Pericardium fibroblast (primary cell): ENCODE data around the gene NKX1-2. TPM values are rescaled to one million over a fixed set of nuclear protein-coding genes. Genes with fewer than 3 reads are reported as not detected.

Experiments used
- total RNA-seq: library from RNA; depleted of rRNA; stranded (reverse); fragments of >200 nt; gene quantifications from 2 replicates; pipeline ENCODE4 v1.2.3, GENCODE V29; 2015

Gene NKX1-2
- total RNA-seq: not detected in 2 replicates

DNA sequence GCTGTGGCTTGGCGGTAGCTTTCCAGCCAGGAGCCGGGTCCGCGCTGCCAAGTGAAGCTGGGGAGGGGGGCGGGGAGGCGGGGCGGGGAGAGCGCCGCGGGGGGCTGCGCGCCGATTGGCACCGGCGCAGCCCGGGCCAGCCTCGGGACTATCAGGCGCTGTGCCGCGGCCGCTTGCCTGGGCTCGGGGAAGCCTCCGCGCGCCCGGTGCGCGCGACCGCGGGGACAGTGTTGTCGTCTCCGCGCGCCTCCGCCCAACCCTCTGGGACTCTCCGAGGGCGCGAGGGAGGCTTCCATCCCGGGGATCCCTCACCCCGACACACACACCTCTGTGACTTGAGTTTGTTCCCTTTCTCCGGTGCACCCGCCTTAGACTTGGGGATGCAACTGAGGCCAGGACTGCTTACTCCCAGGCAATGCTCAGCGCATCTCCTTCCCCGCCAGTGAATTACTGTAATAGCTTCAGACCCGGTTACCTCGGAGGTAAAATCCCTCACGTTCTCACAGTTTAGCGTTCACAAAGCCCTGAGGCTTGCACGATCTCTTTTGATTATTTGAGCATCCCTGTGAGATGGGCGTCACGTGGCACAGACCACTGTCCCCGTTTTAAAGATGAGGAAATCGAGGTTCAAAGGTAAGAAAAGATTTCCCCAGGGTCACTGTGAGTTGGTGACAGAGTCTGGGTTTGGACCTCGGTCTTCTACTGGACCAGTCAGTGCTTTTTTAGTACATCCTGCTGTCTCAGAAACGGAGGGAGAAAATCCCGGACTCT, at the start of gene NKX1-2:
TSS of gene NKX1-2 (minus strand) at position 24 of the 771 bp plus-strand sequence. CDS start 92 bp downstream, outside the sequence.

DNA sequence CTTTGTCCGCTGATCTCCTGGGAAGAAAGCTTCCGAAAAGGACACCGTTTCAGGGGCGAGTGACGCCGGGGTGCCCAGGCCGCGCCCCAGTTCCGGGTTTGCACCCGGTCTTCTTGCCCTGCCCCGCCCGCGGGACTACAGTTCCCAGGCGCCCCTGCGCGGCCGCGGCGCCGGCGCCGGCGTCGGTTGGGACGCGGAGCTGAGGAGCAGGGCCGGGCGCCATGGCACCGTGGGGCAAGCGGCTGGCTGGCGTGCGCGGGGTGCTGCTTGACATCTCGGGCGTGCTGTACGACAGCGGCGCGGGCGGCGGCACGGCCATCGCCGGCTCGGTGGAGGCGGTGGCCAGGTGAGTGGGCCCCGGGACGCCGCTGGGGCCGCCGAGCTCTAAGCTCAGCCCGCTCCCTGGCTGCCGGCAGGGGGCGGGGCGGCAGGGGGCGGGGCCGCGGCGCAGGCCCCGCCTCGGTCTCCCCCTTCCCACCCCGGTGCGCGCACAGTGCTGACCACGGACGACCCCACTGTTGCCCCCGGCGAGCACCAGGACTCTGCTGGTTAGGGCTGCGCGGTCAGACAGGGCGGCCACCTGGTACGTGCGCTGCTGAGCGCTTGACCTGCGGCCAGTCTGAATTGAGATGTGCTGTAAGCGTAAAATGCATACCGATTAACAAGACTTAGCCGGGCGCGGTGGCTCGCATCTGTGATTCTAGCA, 12.0 kb upstream of the NKX1-2 start, which contains the start of gene LHPP:
TSS of gene LHPP (plus strand) at position 182 of the 706 bp plus-strand sequence. CDS start at position 222, 40 bp downstream.

DNA sequence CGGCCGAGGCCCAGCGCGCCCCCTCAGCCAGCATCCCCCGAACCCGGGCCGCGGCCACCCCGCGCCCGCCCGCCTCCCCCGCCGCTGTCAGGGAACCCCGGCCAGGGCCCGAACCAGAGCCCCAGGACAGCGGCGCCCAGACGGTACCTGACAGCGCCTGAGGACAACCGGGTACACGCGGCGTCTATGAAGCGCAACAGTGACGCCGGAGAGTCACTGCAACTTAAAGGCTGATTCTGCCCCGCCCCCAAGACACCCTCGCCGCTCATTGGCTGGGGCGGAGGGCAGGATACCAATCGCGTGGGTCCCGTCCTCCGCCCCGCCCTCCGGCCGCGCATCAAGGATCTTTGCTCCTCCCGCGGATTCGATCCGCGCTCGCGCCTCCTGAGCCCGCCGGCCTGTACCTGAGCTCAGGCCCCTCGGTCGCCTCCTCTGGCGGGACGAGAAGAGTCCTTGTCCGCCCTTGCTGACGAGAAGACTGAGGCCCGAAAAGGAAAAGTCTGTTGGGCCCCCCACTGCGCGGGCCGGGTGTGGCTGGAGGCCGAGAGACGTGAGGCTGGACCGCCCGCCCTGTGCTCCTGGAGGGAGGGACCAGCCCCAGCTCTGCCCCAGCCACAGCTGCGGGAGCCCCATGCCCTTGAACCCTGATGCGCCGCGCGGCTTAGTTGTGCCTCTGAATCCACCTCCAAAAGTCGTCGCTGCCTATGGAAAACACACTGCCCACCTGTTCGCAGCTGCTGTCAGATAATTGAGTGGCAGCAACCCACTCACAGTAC, 30.9 kb downstream of the NKX1-2 start, which contains the start of gene OAT:
TSS of gene OAT (minus strand) at position 198 of the 776 bp plus-strand sequence. CDS start 6,752 bp downstream, outside the sequence.

Other genes with a start within 250 kb of the NKX1-2 start
- gene OAT, start 31.1 kb downstream of the NKX1-2 start, total RNA-seq: 116 and 159 TPM in 2 replicates
- gene LHPP, start 11.8 kb upstream of the NKX1-2 start, total RNA-seq: 8.5 and 72.3 TPM in 2 replicates